OCI-M2 (cell line): ENCODE results near the gene WDFY2.

Experiments used
- DNase-seq: peaks from one replicate; lab custom pipeline; 2025; ENCODE audit not compliant: unreplicated experiment; lab: John Stamatoyannopoulos, UW

The WDFY2 gene

GRCh38 chr13:51734786-51735185 lies 150.5 kb downstream of the WDFY2 start:
- DNase-seq = no peak

GRCh38 chr13:51737609-51738008 lies 153.3 kb downstream of the WDFY2 start:
- no peak for DNase-seq

GRCh38 chr13:51738226-51738905 lies 154.1 kb downstream of the WDFY2 start:
- no peak for DNase-seq

- DNase-seq = no peak
Observed at GRCh38 chr13:51739027-51739764, 154.9 kb downstream of the WDFY2 start.

- DNase-seq = no peak
Observed at GRCh38 chr13:51740698-51741097, 156.4 kb downstream of the WDFY2 start.

- no peak for DNase-seq
Observed at GRCh38 chr13:51742031-51742430, 157.8 kb downstream of the WDFY2 start.

- DNase-seq = no peak
Observed at GRCh38 chr13:51742611-51743010, 158.3 kb downstream of the WDFY2 start.

- DNase-seq = no peak
Observed at GRCh38 chr13:51745243-51745642, 161.0 kb downstream of the WDFY2 start.

- DNase-seq = no peak
Observed at GRCh38 chr13:51746802-51747201, 162.5 kb downstream of the WDFY2 start.

- DNase-seq = no peak
Observed at GRCh38 chr13:51747438-51748434, 163.5 kb downstream of the WDFY2 start.

- DNase-seq = no peak
Observed at GRCh38 chr13:51756651-51757050, 172.4 kb downstream of the WDFY2 start.

GRCh38 chr13:51758691-51759090 lies 174.4 kb downstream of the WDFY2 start:
- DNase-seq = no peak

- DNase-seq = no peak
Observed at GRCh38 chr13:51759240-51759639, 175.0 kb downstream of the WDFY2 start.

- DNase-seq = no peak
Observed at GRCh38 chr13:51760592-51760991, 176.3 kb downstream of the WDFY2 start.

GRCh38 chr13:51761643-51762350 lies 177.5 kb downstream of the WDFY2 start:
- DNase-seq = no peak

GRCh38 chr13:51763486-51763885 lies 179.2 kb downstream of the WDFY2 start:
- DNase-seq = no peak

GRCh38 chr13:51764184-51765141 lies 180.2 kb downstream of the WDFY2 start:
- no peak for DNase-seq

- no peak for DNase-seq
Observed at GRCh38 chr13:51765142-51765515, 180.9 kb downstream of the WDFY2 start.

- no peak for DNase-seq
Observed at GRCh38 chr13:51767100-51767499, 182.8 kb downstream of the WDFY2 start.
